ENCODE data around the gene FTCDNL1. TPM values are rescaled to one million over a fixed set of nuclear protein-coding genes. Genes with fewer than 3 reads are reported as not detected.

The FTCDNL1 gene
- total RNA-seq, 3 donors from 2014 or later: 2.1 to 5.1 (median 2.3) TPM

- no peak for ATAC-seq
- intact Hi-C loops (cut with DNase I, micrococcal nuclease): no loop called here
- no peak for TF ChIP-seq CTCF (IDR thresholded peaks at IDR 0.05)
- no peak for DNase-seq
- Histone ChIP-seq H3K4me1 (ENCODE audit: low read depth) (no peaks in the 10 kb centered on the region), H3K36me3 (ENCODE audit: low read depth) (no peaks in the 10 kb centered on the region), H3K9me3 (peaks cover under 1% of the 10 kb centered on the region), H3K4me3 (no peak overlapping the region)
Measured at GRCh38 chr2:199868431-199869226, 17.6 kb upstream of the FTCDNL1 start.

- no peak for ATAC-seq
- H3K4me1 ChIP-seq (ENCODE audit: low read depth): no peaks in the 10 kb centered on the region
Measured at GRCh38 chr2:199865905-199866304, 14.9 kb upstream of the FTCDNL1 start.

GRCh38 chr2:199862788-199863187 is 11.8 kb upstream of the FTCDNL1 start:
- Histone ChIP-seq H3K4me1 (ENCODE audit: low read depth) (no peaks in the 10 kb centered on the region), H3K36me3 (ENCODE audit: low read depth) (no peaks in the 10 kb centered on the region), H3K4me3 (no peak overlapping the region), H3K9me3 (no peaks in the 10 kb centered on the region)
- no peak for TF ChIP-seq CTCF (IDR thresholded peaks at IDR 0.05)
- DNase-seq: no peak
- ATAC-seq: no peak
- intact Hi-C loops (cut with DNase I, micrococcal nuclease): no loop called here

More at GRCh38 chr2:199865905-199866304, 14.9 kb upstream of the FTCDNL1 start:
- Histone ChIP-seq H3K9me3 (no peaks in the 10 kb centered on the region), H3K4me3 (no peak overlapping the region), H3K36me3 (ENCODE audit: low read depth) (no peaks in the 10 kb centered on the region)
- no peak for TF ChIP-seq CTCF (IDR thresholded peaks at IDR 0.05)
- no peak for DNase-seq
- intact Hi-C loops (cut with DNase I, micrococcal nuclease): no loop called here

GRCh38 chr2:199861132-199861774 is 10.3 kb upstream of the FTCDNL1 start:
- DNase-seq (no peak), ATAC-seq (no peak)
- no peak overlapping the region for H3K4me3 ChIP-seq
- no peaks in the 10 kb centered on the region for H3K9me3 ChIP-seq
- H3K4me1 ChIP-seq (ENCODE audit: low read depth): no peaks in the 10 kb centered on the region
- TF ChIP-seq CTCF (IDR thresholded peaks at IDR 0.05): peak; percentile 14
- intact Hi-C loops (cut with DNase I, micrococcal nuclease): loop anchor here in 1 of 2 donors (2.0 kb wide), 1 partner anchor 154 kb away; no protein-coding TSS in a partner anchor
- H3K36me3 ChIP-seq (ENCODE audit: low read depth): no peaks in the 10 kb centered on the region

- ATAC-seq (no peak), DNase-seq (no peak)
- H3K4me3 ChIP-seq: no peak overlapping the region
- H3K4me1 ChIP-seq (ENCODE audit: low read depth): no peaks in the 10 kb centered on the region
- intact Hi-C loops (cut with DNase I, micrococcal nuclease): no loop called here
- no peak for TF ChIP-seq CTCF (IDR thresholded peaks at IDR 0.05)
- no peaks in the 10 kb centered on the region for H3K36me3 ChIP-seq (ENCODE audit: low read depth)
- no peaks in the 10 kb centered on the region for H3K9me3 ChIP-seq
Measured at GRCh38 chr2:199855812-199856211, 4.8 kb upstream of the FTCDNL1 start.
